Posterior cingulate gyrus (tissue), 11 donors: Measurements from ENCODE around the gene TEX261.
A peak's percentile ranks its signal among the peaks of the same experiment; 100 is the strongest.
"Not testable (repeated sequence)": the region's sequence is repeated elsewhere in the genome, so short reads cannot be mapped to it uniquely, and the experiment has no call there.

ENCODE experiments used
- DNase-seq, 10 donors: peaks; one replicate each; pipeline versions ENCODE4 v3.0.0 to v3.0.0-alpha.2; 2020 to 2021; ENCODE audit warnings: mixed read lengths in 3 of 10
- intact Hi-C: fragments of 100-400 bp; cut with DNase I; formaldehyde crosslinking; loops from one replicate; pipeline ENCODE4 v1.15.1; 2023

The TEX261 gene

DNA sequence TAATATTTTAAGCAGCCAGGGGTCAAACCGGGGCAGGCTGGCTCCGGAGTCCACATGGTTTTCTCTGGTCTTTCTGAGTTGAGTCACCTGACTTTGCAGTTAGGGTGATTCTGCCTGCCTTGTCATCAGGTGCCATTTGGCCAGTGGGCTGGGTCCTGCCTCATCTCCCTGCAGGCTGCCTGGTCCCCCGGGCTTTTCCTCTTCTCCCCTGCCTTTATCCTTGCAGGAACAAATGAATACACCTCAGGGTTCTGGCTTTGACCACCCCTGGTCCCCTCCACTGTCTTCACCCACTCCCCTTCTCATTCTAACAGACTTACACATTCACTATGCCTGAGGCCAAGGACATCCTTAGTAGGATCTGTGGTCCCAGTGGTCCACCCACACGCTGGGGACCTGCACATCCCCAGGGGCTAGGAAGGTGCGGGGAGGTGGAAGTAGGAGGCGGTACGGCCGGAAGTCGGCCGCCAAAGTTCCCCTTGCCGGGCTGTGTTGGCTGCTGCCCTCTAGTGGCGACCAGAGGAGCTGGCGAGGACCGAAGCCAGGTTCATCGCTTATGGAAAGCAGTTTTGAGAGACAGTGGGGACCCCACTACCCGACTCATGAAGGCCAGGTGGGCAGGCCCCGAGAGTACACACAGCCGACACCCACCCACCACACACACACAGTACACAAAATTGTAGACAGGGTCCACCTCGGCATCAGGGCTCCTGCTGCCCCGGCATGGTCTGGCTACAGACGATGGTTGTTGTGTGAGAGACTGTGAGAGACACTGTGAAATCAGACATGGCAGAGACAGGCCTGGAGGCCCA lies 6.3 kb upstream of the TEX261 start:
- intact Hi-C loops: loop anchor here (5.0 kb wide), 1 partner anchor 71 kb away; no protein-coding TSS in a partner anchor
- peak; percentile 40 to 96 (median 72) for DNase-seq

DNA sequence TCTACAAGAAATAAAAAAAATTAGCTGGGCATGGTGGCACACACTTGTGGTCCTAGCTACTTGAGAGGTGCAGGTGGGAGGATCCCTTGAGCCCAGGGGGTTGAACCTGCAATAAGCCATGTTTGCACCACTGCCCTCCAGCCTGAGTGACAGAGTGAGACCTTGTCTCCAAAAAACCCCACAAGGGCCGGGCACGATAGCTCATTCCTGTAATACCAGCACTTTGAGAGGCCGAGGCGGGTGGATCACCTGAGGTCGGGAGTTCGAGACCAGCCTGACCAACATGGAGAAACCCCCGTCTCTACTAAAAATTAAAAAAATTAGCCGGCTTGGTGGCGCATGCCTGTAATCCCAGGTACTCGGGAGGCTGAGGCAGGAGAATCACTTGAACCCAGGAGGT lies 5.3 kb upstream of the TEX261 start:
- DNase-seq: not testable (repeated sequence)
- intact Hi-C loops: loop anchor here (5.0 kb wide), 1 partner anchor 72 kb away; no protein-coding TSS in a partner anchor

- no peak for DNase-seq
- intact Hi-C loops: no loop called here
Observed at GRCh38 chr2:70999362-70999761, 4.7 kb upstream of the TEX261 start.

- intact Hi-C loops, DNase-seq: not testable (repeated sequence)
Observed at GRCh38 chr2:70998885-70999284, 4.2 kb upstream of the TEX261 start.

DNA sequence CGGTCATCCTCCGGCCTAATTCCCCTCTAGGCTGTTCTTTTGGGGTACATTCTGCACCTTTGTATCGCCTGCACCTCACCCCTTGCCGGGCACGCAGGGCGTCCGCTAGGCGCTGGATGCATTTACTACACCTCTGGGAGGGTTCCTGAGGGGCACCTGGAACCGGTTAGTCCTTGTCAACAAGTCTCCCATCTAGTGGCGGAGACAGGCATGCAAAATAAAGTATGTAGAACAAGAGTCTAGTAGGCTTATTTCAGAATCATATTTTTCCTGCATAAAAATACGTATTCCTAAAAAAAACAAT lies 705 bp upstream of the TEX261 start:
- DNase-seq: peak in 3 of 10 donors; percentile 25 to 84 (median 78)
- intact Hi-C loops: no loop called here

- peak in 1 of 10 donors; percentile 32 for DNase-seq
Observed at GRCh38 chr2:70994009-70994698, 519 bp downstream of the TEX261 start.

DNA sequence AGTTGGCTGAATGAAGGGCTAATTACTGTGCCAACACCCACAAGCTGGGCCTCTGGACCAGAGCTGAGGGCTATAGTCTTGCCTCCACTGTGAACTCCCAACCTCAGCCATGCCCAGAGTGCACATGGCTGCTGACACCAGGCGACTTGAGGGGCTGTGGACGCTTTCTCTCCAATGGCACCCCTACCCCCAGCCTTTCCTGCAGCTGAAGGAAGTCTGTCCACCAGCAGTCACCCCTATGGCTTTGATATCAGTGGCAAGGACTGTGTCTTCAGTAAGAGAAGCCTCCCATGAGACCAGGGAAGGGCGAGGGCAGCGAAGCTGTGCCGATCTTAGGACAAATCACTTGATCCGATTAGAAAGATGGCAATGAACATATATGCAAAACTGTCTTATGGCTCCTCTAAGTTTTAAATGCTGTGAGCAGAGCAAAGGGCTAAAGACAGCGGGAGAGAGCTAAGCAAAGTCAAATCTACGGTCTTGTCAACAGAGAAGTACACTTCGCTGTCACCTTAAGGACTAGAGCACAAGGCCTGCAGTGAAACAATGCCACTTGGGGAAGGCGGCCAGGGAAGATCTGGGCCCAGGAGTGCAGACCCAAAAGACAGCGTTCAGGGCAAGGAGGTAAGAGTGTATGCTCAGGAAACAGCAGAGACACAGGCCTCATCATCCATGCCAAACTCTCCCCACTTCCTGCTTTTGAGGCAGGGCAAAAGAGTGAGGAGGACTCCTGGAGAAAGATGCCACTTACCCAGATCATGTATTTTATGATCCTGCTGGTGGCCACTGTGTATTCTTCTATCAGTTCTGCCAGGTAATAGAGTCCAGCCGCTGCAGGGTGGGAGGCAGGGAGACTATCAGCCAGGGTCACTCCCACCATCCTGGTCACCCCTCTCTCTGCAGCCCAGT lies 1.5 kb downstream of the TEX261 start:
- peak in 1 of 10 donors; percentile 41 for DNase-seq
- intact Hi-C loops: loop anchor here (5.0 kb wide), 1 partner anchor 74 kb away; the partner anchor contains the start of gene NAGK

More at GRCh38 chr2:70994009-70994698, 519 bp downstream of the TEX261 start:
- intact Hi-C loops: loop anchor here (5.0 kb wide), 1 partner anchor 73 kb away; the partner anchor contains the start of gene NAGK

DNA sequence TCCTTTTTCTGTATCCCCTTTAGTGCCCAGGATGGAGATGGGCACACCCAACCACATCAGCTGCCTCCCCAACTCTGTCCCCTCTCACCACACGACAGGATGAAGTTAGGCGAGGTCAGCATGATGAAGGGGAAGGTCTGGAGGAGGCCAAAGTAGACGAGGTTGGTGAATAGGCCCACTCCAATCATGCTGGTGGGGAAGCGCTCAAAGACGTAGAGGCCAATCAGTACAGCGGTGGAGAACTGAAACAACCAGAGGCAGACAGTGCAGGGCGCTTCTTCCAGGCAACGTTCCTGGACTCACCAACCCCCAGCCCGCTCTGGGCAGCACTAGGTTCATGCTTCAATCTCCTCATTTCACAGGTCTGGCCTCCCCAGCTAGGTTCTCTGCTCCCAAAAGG lies 2.9 kb downstream of the TEX261 start:
- intact Hi-C loops: loop anchor here (5.0 kb wide), 1 partner anchor 76 kb away; the partner anchor contains the start of gene NAGK
- peak in 1 of 10 donors; percentile 58 for DNase-seq

DNA sequence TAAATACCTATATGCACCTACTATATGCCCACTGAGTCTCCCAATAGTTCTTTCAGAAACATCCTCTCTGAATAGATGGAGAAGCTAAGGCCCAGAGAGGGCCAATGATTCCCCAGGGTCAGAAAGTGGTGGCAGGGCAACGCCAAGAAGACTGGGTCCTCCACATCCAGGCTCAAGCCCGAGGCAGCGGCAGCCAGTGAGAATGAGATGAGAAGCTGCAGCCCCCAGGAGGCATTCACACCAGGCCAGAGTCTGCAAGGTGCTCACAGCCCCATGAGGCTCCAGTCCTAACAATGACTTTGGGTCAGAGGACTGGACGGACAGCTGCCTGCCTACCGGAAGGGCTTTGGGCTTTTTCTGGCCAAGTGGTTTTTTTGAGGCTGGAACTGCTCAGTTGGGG lies 3.5 kb downstream of the TEX261 start:
- intact Hi-C loops: loop anchor here (5.0 kb wide), 1 partner anchor 76 kb away; the partner anchor contains the start of gene NAGK
- DNase-seq: peak in 1 of 10 donors; percentile 55

GRCh38 chr2:70990216-70990615 lies 4.5 kb downstream of the TEX261 start:
- DNase-seq: no peak
- intact Hi-C loops: loop anchor here (5.0 kb wide), 1 partner anchor 77 kb away; the partner anchor contains the start of gene NAGK

DNA sequence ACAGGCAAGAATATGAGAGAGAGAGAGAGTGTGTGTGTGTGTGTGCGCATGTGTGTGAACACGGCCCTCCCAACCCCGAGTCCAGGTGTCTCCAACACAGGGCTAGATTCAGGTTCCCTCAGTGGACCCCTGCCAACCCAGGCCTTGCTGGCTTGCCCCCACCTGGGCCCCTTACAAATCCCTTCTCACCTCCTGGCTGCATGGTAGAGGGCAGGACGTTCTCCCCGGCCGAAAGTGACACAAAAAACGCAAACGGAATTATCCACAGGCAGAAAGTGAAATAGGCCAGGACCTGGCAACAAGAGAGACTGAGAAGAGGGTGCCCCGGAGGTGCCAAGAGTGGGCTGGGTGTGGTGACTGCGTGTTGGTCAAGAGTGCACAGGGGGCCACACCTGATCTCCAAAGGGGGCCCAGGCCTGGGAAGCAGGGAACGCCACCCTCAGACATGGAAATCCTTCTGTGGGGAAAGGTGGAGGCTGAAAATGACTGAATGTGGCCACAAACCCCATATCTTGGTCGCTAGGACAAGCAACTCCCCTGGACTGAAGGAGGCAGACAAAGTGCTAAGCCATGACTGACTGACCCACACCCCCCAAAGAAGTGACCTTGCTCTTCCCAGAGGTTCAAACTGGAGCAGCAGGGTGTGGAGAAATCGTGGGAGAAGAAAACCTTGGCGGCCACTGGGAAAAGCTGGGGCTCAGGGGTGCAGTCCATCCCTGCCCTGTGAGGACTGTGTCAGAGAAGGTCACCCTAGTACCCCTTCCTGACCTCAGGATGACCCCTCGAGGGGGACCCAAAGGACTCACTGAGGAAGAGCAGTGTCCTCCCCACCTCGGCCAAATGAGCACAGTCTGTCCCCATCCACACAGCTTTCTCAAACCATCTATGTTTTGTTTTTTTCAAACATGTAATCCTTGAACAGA lies 5.7 kb downstream of the TEX261 start:
- intact Hi-C loops: no loop called here
- peak in 1 of 10 donors; percentile 50 for DNase-seq

DNA sequence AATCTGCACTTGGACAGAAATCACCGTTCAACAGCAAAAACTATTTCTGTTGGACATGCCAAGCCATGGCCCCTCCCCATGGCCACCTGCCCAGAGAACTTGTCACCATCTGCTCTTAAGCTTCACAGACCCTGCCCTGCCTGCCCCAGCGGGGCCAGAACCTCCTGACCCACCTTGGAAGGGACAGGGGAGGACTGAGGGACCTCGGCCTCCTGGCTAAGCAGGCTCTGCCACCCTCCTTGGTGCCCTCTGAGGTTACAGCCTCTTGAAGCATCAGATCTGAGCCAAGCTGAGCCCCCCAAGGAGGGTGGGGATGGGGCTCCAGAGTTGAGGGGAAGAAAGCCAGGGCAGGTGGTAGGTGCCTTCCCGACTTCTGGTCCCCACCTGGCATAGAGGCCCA lies 6.5 kb downstream of the TEX261 start:
- DNase-seq: peak in 2 of 10 donors; percentile 2 to 25
- intact Hi-C loops: no loop called here

DNA sequence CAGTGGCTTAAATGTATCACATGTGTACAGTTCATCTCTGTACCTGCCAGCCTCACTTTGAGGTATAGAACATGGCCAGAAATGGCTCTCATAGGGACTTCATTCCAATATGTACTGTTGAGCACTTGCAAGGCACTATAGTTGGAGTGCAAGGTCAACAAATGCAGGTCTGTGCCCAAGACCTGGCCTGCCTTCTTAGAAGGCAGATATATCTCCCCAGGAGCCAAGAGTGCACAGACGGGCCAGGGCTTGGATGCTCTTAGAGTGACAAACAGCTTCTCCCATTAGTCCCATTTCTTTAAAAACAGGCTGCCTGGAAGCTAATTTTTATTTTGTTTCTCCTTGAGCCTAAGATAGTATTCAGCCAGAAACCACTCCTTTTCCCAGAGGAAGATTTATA lies 7.3 kb downstream of the TEX261 start:
- intact Hi-C loops: no loop called here
- peak in 1 of 10 donors; percentile 16 for DNase-seq

- DNase-seq: no peak
Observed at GRCh38 chr2:70986499-70987189, 8.0 kb downstream of the TEX261 start.

DNA sequence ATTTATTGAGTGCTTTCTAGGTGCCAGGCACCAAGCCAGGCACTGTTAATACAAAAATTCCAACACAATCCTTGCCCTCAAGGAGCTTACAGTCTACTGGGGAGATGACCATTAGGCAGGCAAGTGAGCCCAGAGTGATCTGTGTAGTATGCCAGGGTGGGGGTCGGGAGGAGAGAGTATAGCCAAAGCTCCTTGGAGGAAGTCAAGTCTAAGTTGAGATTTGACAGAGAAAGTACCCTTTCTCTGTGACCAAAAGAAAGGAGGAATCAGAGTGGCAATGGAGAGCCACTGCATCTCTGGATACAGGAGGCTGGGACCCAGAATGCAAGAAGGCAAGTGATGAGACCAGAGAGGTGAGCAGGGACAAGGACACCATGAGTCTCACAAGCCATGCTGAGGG lies 8.7 kb downstream of the TEX261 start:
- intact Hi-C loops: no loop called here
- peak in 2 of 10 donors; percentile 2 to 17 for DNase-seq

More at GRCh38 chr2:70986499-70987189, 8.0 kb downstream of the TEX261 start:
- intact Hi-C loops: no loop called here

DNA sequence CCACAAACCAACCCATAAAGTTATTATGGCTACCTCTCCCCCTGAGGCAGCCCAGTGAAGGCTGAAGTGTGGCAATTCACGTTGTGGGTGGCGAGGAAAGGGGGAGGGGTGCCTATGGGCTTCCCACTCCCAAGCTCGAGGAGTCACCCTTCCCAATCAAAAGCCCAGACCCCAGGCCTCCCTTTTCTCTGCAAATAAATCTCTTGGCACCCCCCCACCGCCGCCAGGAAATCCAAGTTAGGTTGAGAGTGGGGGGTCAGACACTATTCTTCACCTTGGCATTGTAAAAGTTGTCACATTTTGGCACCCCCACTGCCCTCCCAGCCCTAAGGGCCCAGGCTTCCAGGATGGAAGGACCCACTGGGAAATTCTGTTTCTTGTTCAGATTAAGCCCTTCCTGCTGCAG lies 9.4 kb downstream of the TEX261 start:
- intact Hi-C loops: no loop called here
- peak in 2 of 10 donors; percentile 12 to 66 for DNase-seq

DNA sequence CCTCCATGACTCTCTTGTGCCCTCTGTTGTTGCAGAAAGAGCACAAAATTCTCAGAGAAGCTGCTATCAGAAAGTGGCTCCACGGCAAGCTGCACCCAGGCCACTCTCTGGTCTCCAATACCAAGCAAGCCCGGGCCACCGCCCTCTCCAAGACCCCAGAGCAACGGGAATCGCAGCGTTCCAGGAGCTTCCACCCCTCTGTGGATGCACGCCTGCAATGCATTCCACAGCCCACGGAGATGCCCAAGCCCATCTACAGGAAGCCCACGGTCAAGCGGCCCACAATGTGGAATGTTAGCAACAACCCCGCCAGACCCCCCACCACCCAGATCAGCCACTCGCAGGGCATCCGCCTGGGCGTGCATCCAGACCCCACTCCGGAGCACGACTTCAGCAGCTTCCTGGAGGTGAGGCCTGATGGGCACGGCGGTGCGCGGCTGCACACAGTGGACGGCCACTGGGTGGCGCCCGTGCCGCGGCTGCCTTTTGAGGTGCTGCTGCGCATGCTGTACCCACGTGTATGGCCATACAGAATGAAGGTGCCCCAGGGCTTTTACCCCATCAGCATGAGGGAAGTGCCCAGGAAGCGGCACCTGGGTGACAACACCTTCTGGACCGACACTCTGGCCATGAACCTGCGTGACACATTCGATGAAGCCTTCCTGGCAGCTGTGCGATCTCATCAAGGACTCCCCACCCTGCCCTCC lies 9.9 kb downstream of the TEX261 start:
- intact Hi-C loops: no loop called here
- DNase-seq: peak; percentile 28 to 94 (median 62)

- intact Hi-C loops: no loop called here
Observed at GRCh38 chr2:70984228-70984575, 10.5 kb downstream of the TEX261 start.

More at GRCh38 chr2:70984228-70984575, 10.5 kb downstream of the TEX261 start:
- no peak for DNase-seq
